GM23338 (cell line): ENCODE data around the gene ORC6. TPM values are rescaled to one million over a fixed set of nuclear protein-coding genes. Genes with fewer than 3 reads are reported as not detected.

ENCODE experiments used
- ATAC-seq: fragments of 200-7000 bp; cut with Tn5 transposase; 3 replicates; pipeline ENCODE4 v1.9.1; 2020
- DNase-seq: peaks from one replicate; pipeline ENCODE4 v3.0.0-alpha.2; 2015; ENCODE audit warnings: low spot score
- H2AFZ ChIP-seq: fragments of 200-600 bp; sonication (generic); 2 replicates; pipeline ENCODE4 v1.8.0; 2016; ENCODE audit warnings: antibody characterized with exemption, mild to moderate bottlenecking, moderate library complexity
- H3F3A ChIP-seq: fragments of 200-600 bp; sonication (generic); replicated peaks from 2 replicates; pipeline ENCODE4 v1.8.0; 2017; ENCODE audit warnings: antibody characterized with exemption, mixed run types, low read depth
- H3K27ac ChIP-seq: fragments of 200-600 bp; sonication (generic); 2 replicates; pipeline ENCODE4 v1.6.1; 2016; ENCODE audit warnings: low read depth
- H3K27me3 ChIP-seq: fragments of 200-600 bp; sonication (generic); 2 replicates; pipeline ENCODE4 v1.8.0; 2016; ENCODE audit warnings: mild to moderate bottlenecking, mixed run types, moderate library complexity; ENCODE audit not compliant: insufficient read depth
- H3K36me3 ChIP-seq: fragments of 200-600 bp; sonication (generic); 2 replicates; pipeline ENCODE4 v1.8.0; 2016; ENCODE audit warnings: mild to moderate bottlenecking; ENCODE audit not compliant: insufficient read depth
- H3K4me1 ChIP-seq: fragments of 200-600 bp; sonication (generic); 2 replicates; pipeline ENCODE4 v1.8.0; 2016; ENCODE audit warnings: mild to moderate bottlenecking, moderate library complexity; ENCODE audit not compliant: insufficient read depth
- H3K4me2 ChIP-seq: fragments of 200-600 bp; sonication (generic); 2 replicates; pipeline ENCODE4 v1.7.1; 2017; ENCODE audit warnings: mixed run types
- H3K4me3 ChIP-seq: fragments of 200-600 bp; sonication (generic); 2 replicates; pipeline ENCODE4 v1.6.1; 2016; ENCODE audit warnings: mixed run types
- H3K79me2 ChIP-seq: fragments of 200-600 bp; sonication (generic); replicated peaks from 2 replicates; pipeline ENCODE4 v1.8.0; 2017; ENCODE audit warnings: mild to moderate bottlenecking; ENCODE audit not compliant: insufficient read depth
- H3K9me2 ChIP-seq: fragments of 200-600 bp; sonication (generic); 2 replicates; pipeline ENCODE4 v1.8.0; 2017; ENCODE audit not compliant: insufficient read depth
- H4K20me1 ChIP-seq: fragments of 200-600 bp; sonication (generic); replicated peaks from 2 replicates; pipeline ENCODE4 v1.8.0; 2017; ENCODE audit warnings: mild to moderate bottlenecking; ENCODE audit not compliant: insufficient read depth
- H3K27ac Mint-ChIP-seq: 2 replicates; pipeline ENCODE4 v1.8.0; 2020; ENCODE audit warnings: inconsistent platforms, mild to moderate bottlenecking, moderate library complexity, mixed read lengths
- H3K27me3 Mint-ChIP-seq: 3 replicates; pipeline ENCODE4 v1.8.0; 2022; ENCODE audit warnings: low read depth, mild to moderate bottlenecking, moderate library complexity, mixed read lengths, inconsistent platforms; ENCODE audit not compliant: insufficient read depth, poor library complexity
- H3K36me3 Mint-ChIP-seq: 3 replicates; pipeline ENCODE4 v1.8.0; 2021; ENCODE audit warnings: low read depth, mild to moderate bottlenecking, inconsistent platforms, moderate library complexity, mixed read lengths
- H3K4me1 Mint-ChIP-seq: 3 replicates; pipeline ENCODE4 v1.8.0; 2020; ENCODE audit warnings: mild to moderate bottlenecking, inconsistent platforms, mixed read lengths
- H3K4me3 Mint-ChIP-seq: 3 replicates; pipeline ENCODE4 v1.8.0; 2021; ENCODE audit warnings: moderate library complexity, mild to moderate bottlenecking, inconsistent platforms, mixed read lengths
- H3K9me3 Mint-ChIP-seq: 3 replicates; pipeline ENCODE4 v1.8.0; 2020; ENCODE audit warnings: moderate library complexity, mild to moderate bottlenecking, inconsistent platforms, mixed read lengths
- CREB1 ChIP-seq: fragments of 250-450 bp; sonication (Bioruptor Pico); IDR thresholded peaks from 2 replicates; pipeline ENCODE4 v1.5.0; 2020; ENCODE audit warnings: low read depth, mild to moderate bottlenecking, moderate library complexity
- EZH2 ChIP-seq: fragments of 200-600 bp; sonication (generic); IDR thresholded peaks from one replicate; pipeline ENCODE4 v1.8.0; 2017; ENCODE audit warnings: antibody characterized with exemption, mild to moderate bottlenecking, low read depth; ENCODE audit not compliant: unreplicated experiment
- POLR2AphosphoS5 ChIP-seq: IDR thresholded peaks from 2 replicates; pipeline ENCODE4 v1.6.1; 2016; ENCODE audit warnings: antibody characterized with exemption, low read depth
- REST ChIP-seq: IDR thresholded peaks from one replicate; pipeline ENCODE4 v1.6.1; 2018; ENCODE audit warnings: antibody characterized with exemption; ENCODE audit not compliant: unreplicated experiment
- STAT1 ChIP-seq: IDR thresholded peaks from one replicate; pipeline ENCODE4 v1.6.1; 2016; ENCODE audit warnings: antibody characterized with exemption; ENCODE audit not compliant: unreplicated experiment
- ZNF331 ChIP-seq: fragments of 250-450 bp; sonication (Bioruptor Pico); IDR thresholded peaks from 2 replicates; pipeline ENCODE4 v1.5.0; 2020; ENCODE audit warnings: low read depth, mild to moderate bottlenecking, moderate library complexity
- ZNF462 ChIP-seq: fragments of 250-450 bp; sonication (Bioruptor Pico); IDR thresholded peaks from 2 replicates; pipeline ENCODE4 v1.5.0; 2020; ENCODE audit warnings: mild to moderate bottlenecking, moderate library complexity
- polyA plus RNA-seq: library from polyadenylated mRNA; unstranded; fragments of >200 nt; fragmentation: Nextera tagmentation; extraction: Ambion mirVana; gene quantifications from 2 replicates; pipeline ENCODE4 v1.2.1, GENCODE V29; 2016
- total RNA-seq: library from RNA; depleted of rRNA; stranded (reverse); fragments of >200 nt; shearing (Covaris generic); gene quantifications from 2 replicates; pipeline ENCODE4 v1.2.3, GENCODE V29; 2014

ORC6 gene
- total and polyA plus RNA-seq, 2 experiments from 2014 or later, result 71.5 to 92.0 TPM

GRCh38 chr16:46730801-46731690 is 41.6 kb downstream of the ORC6 start:
- Histone ChIP-seq H3K36me3 (no peaks in the 10 kb centered on the region), H3F3A (no peaks in the 10 kb centered on the region), H2AFZ (no peak overlapping the region), H3K4me3 (no peak overlapping the region), H3K79me2 (no peaks in the 10 kb centered on the region), H3K4me2 (no peak overlapping the region), H3K9me2 (no peaks in the 10 kb centered on the region), H4K20me1 (no peaks in the 10 kb centered on the region), H3K27me3 (no peaks in the 10 kb centered on the region), H3K27ac (no peak overlapping the region), H3K4me1 (no peaks in the 10 kb centered on the region)
- H3K4me1 Mint-ChIP-seq, result no peaks in the 10 kb centered on the region
- ATAC-seq, result no peak
- H3K27me3 Mint-ChIP-seq, result peaks cover 9% of the 10 kb centered on the region
- no peaks in the 10 kb centered on the region for H3K36me3 Mint-ChIP-seq
- peaks cover under 1% of the 10 kb centered on the region; the same call in 1 of the 3 replicates for H3K9me3 Mint-ChIP-seq
- DNase-seq, result no peak
- H3K4me3 Mint-ChIP-seq, result no peak overlapping the region
- TF ChIP-seq REST (no peak), STAT1 (no peak), EZH2 (no peak), POLR2AphosphoS5 (no peak), ZNF462 (CRISPR knock-in tag) (no peak), CREB1 (no peak), ZNF331 (no peak)
- no peak overlapping the region for H3K27ac Mint-ChIP-seq
